HG03521 (cell line): ENCODE measurements around the gene NPC1.
A peak's percentile ranks its signal among the peaks of the same experiment; 100 is the strongest.
"Not testable (repeated sequence)": the region's sequence is repeated elsewhere in the genome, so short reads cannot be mapped to it uniquely, and the experiment has no call there.

Experiments
- ATAC-seq: cut with Tn5 transposase; IDR thresholded peaks from one replicate; pipeline ENCODE4 v1.9.1; 2021; ENCODE audit warnings: mild to moderate bottlenecking, moderate library complexity; ENCODE audit not compliant: unreplicated experiment

The NPC1 gene

GRCh38 chr18:23528580-23529472 is 57.5 kb downstream of the NPC1 start:
- no peak for ATAC-seq

GRCh38 chr18:23526501-23527063 is 59.7 kb downstream of the NPC1 start:
- ATAC-seq: no peak

- ATAC-seq: no peak
Measured at GRCh38 chr18:23524213-23524707, 62.0 kb downstream of the NPC1 start.

- ATAC-seq: no peak
Measured at GRCh38 chr18:23523429-23524212, 62.7 kb downstream of the NPC1 start.

GRCh38 chr18:23521907-23522306 is 64.4 kb downstream of the NPC1 start:
- ATAC-seq: no peak

GRCh38 chr18:23521271-23521670 is 65.0 kb downstream of the NPC1 start:
- no peak for ATAC-seq

GRCh38 chr18:23519734-23520133 is 66.6 kb downstream of the NPC1 start:
- no peak for ATAC-seq

GRCh38 chr18:23515911-23516546 is 70.3 kb downstream of the NPC1 start:
- peak; percentile 59 for ATAC-seq

GRCh38 chr18:23512641-23513040 is 73.7 kb downstream of the NPC1 start:
- ATAC-seq: no peak

- not testable (repeated sequence) for ATAC-seq
Measured at GRCh38 chr18:23512216-23512615, 74.1 kb downstream of the NPC1 start.

GRCh38 chr18:23510923-23511322 is 75.4 kb downstream of the NPC1 start:
- ATAC-seq: not testable (repeated sequence)

GRCh38 chr18:23506393-23506792 is 79.9 kb downstream of the NPC1 start:
- ATAC-seq: no peak

GRCh38 chr18:23504720-23505119 is 81.6 kb downstream of the NPC1 start:
- ATAC-seq: peak; percentile 27

GRCh38 chr18:23503963-23504344 is 82.4 kb downstream of the NPC1 start:
- ATAC-seq: no peak

GRCh38 chr18:23503038-23503962 is 83.0 kb downstream of the NPC1 start, which contains the start of gene RMC1:
Gene RMC1 (plus strand): TSS chr18:23503511. CDS start chr18:23503619, 108 bp downstream.
- peak; percentile 86 for ATAC-seq

- ATAC-seq: no peak
Measured at GRCh38 chr18:23502516-23503037, 83.7 kb downstream of the NPC1 start.

GRCh38 chr18:23501626-23502025 is 84.7 kb downstream of the NPC1 start:
- no peak for ATAC-seq

- ATAC-seq: no peak
Measured at GRCh38 chr18:23499291-23499781, 87.0 kb downstream of the NPC1 start.

- ATAC-seq: peak; percentile 27
Measured at GRCh38 chr18:23498877-23499276, 87.4 kb downstream of the NPC1 start.
